ENCODE measurements around the gene RERE. TPM values are rescaled to one million over a fixed set of nuclear protein-coding genes. Genes with fewer than 3 reads are reported as not detected.

RERE gene
- total RNA-seq, 1 experiment from 2014 or later: 40.6 TPM

- no peak for TF ChIP-seq ZBTB33 (IDR thresholded peaks at IDR 0.05; ENCODE audit: extremely low read depth, insufficient replicate concordance, low read length)
- no peak for TF ChIP-seq EGR1 (IDR thresholded peaks at IDR 0.05; ENCODE audit: low read depth)
Observed at GRCh38 chr1:8477983-8478362, 339.5 kb downstream of the RERE start (continued).

- Histone ChIP-seq H4K20me1 (ENCODE audit: insufficient read depth) (no peaks in the 10 kb centered on the region), H3K4me2 (ENCODE audit: low read length) (no peak overlapping the region), H3K9me3 (ENCODE audit: control insufficient read depth in 1 of 2, insufficient read depth in 1 of 2, low read depth in 1 of 2, low read length in 2 of 2) (no peaks in the 10 kb centered on the region), H2AFZ (ENCODE audit: low read depth, low read length, poor library complexity, severe bottlenecking) (no peak overlapping the region), H3K27ac (ENCODE audit: low read depth, low read length) (no peak overlapping the region), H3K4me3 (replicated peaks in 1 of 2; ENCODE audit: low read depth in 1 of 2, low read length in 2 of 2) (no peak overlapping the region), H3K4me1 (ENCODE audit: control insufficient read depth in 1 of 2, insufficient read depth in 2 of 2, low read length in 2 of 2) (peaks cover 4 to 9% of the 10 kb centered on the region in 2 experiments; a peak in 3 of 4 replicates), H3K27me3 (ENCODE audit: insufficient read depth, low read length) (no peaks in the 10 kb centered on the region), H3K36me3 (ENCODE audit: control insufficient read depth in 1 of 2, insufficient read depth in 2 of 2, low read length in 2 of 2) (no peaks in the 10 kb centered on the region), H3K9ac (ENCODE audit: low read length) (no peak overlapping the region), H3K79me2 (ENCODE audit: insufficient read depth, low read length) (no peaks in the 10 kb centered on the region), H3K9me2 (ENCODE audit: insufficient read depth) (no peaks in the 10 kb centered on the region)
- DNase-seq (ENCODE audit: low read depth, low spot score) (no peak), ATAC-seq (no peak)
- intact Hi-C loops (cut with micrococcal nuclease): no loop called here
- BruUV-seq (replicated peaks): no TSS peak
- ChIA-PET POLR2A (no interaction called here), RAD21 (ENCODE audit: low non-redundant PET in 1 of 2, low total read pairs in 2 of 2, uncharacterized antibody in 2 of 2, unreplicated experiment in 2 of 2) (no interaction called here), CTCF (no interaction called here)
- TF ChIP-seq ZBTB33 (IDR thresholded peaks at IDR 0.05; ENCODE audit: extremely low read depth, insufficient replicate concordance, low read length): no peak
- TF ChIP-seq MAX (IDR thresholded peaks at IDR 0.05): no peak
- no peak for TF ChIP-seq POLR2A (IDR thresholded peaks at IDR 0.05; ENCODE audit: borderline replicate concordance, extremely low read depth, insufficient read depth, insufficient read length)
- no peak for TF ChIP-seq ZNF274 (IDR thresholded peaks at IDR 0.05; ENCODE audit: low read depth, low read length)
- TF ChIP-seq EZH2 (IDR thresholded peaks at IDR 0.05): no peak
- no peak for TF ChIP-seq ATF3 (IDR thresholded peaks at IDR 0.05)
- no peak for TF ChIP-seq YY1 (IDR thresholded peaks at IDR 0.05; ENCODE audit: extremely low read depth, insufficient replicate concordance, low read depth, low read length)
- TF ChIP-seq JUND (IDR thresholded peaks at IDR 0.05): no peak
- TF ChIP-seq EGR1 (IDR thresholded peaks at IDR 0.05; ENCODE audit: low read depth): no peak
- no peak for TF ChIP-seq CBX3 (IDR thresholded peaks at IDR 0.05; ENCODE audit: low read depth)
- no peak for TF ChIP-seq ZFX (IDR thresholded peaks at IDR 0.05)
- no peak for TF ChIP-seq CTCF (IDR thresholded peaks at IDR 0.05 in 2 of 3, conservative IDR thresholded peaks at IDR 0.05 in 1 of 3; ENCODE audit: borderline replicate concordance in 1 of 3, insufficient read depth in 1 of 3, low read depth in 2 of 3, low read length in 2 of 3)
- no peak for TF ChIP-seq POLR2AphosphoS5 (IDR thresholded peaks at IDR 0.05; ENCODE audit: low read depth, low read length)
- no peak for TF ChIP-seq CEBPB (IDR thresholded peaks at IDR 0.05; ENCODE audit: low read depth)
Observed at GRCh38 chr1:8477166-8477982, 340.1 kb downstream of the RERE start.
